Heart left ventricle (tissue), 13 donors: ENCODE measurements around the gene GRHL1.

Experiments used
- POLR2A ChIP-seq, 2 donors: fragments of 450-650 bp; IDR thresholded peaks; one replicate each; pipeline ENCODE4 v1.6.1; 2017; ENCODE audit warnings: antibody characterized with exemption in 2 of 2, mild to moderate bottlenecking in 2 of 2, moderate library complexity in 2 of 2
- TF ChIP-seq, protein P1 (sequence below), 12 donors: fragments of 200-600 bp; sonication (generic) in 4 of 12; IDR thresholded peaks; one replicate each; pipeline versions ENCODE4 v1.5.0 to v1.8.0; 2018 to 2022; ENCODE audit warnings: antibody characterized with exemption in 12 of 12, mild to moderate bottlenecking in 5 of 12
- donor health status: ischemic (EF 13 %, LVEDD 7.1; RV severe dilation, severe dysfunction).
- donor health status: DM: no; HTN: yes; CAD: no.
- donor health status: DM: no; HTN: no; CAD: no.
- donor health status: ischemic (EF 25% LVEDD 6.9; RV normal size, moderate dysfunction).
- donor health status: ischemic (EF 25% LVEDD 5.7; RV mildly dilated, moderate dysfunction).
- donor health status: ischemic (EF 35%, LVEDD 5.7; RV mildly dilated, moderate dysfunction).
- donor health status: nonischemic (EF 11% LVEDD 7.7; RV severe dilation, severe dysfunction).
- donor health status: DM: yes; HTN: yes; CAD: no.
- donor health status: PGD.
- donor health status: ischemic (EF 29% LVEDD 5.4; RV normal size, mild dysfunction).
- donor health status: nonischemic (EF 23%, LVEDD 6.1; RV moderate dilation, normal function).

- TF ChIP-seq, protein P1, sequence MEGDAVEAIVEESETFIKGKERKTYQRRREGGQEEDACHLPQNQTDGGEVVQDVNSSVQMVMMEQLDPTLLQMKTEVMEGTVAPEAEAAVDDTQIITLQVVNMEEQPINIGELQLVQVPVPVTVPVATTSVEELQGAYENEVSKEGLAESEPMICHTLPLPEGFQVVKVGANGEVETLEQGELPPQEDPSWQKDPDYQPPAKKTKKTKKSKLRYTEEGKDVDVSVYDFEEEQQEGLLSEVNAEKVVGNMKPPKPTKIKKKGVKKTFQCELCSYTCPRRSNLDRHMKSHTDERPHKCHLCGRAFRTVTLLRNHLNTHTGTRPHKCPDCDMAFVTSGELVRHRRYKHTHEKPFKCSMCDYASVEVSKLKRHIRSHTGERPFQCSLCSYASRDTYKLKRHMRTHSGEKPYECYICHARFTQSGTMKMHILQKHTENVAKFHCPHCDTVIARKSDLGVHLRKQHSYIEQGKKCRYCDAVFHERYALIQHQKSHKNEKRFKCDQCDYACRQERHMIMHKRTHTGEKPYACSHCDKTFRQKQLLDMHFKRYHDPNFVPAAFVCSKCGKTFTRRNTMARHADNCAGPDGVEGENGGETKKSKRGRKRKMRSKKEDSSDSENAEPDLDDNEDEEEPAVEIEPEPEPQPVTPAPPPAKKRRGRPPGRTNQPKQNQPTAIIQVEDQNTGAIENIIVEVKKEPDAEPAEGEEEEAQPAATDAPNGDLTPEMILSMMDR (IDR thresholded peaks at IDR 0.05), result no peak
- TF ChIP-seq POLR2A (IDR thresholded peaks at IDR 0.05), result no peak
Observed at GRCh38 chr2:9937968-9938367, 13.5 kb upstream of the GRHL1 start.
